GM13976 (cell line): ENCODE measurements around the gene PLA2G2F.

Source experiments
- DNase-seq: peaks from one replicate; pipeline ENCODE4 v3.0.0; 2012; ENCODE audit warnings: low spot score
- CTCF ChIP-seq: IDR thresholded peaks from 2 replicates; pipeline ENCODE4 v1.5.1; 2012; ENCODE audit warnings: borderline replicate concordance, mild to moderate bottlenecking; ENCODE audit not compliant: insufficient read depth; ENCODE audit errors: extremely low read depth, missing control alignments, control extremely low read depth
- in situ Hi-C: fragments of 300-500 bp; cut with MboI; formaldehyde crosslinking; loops from one replicate; pipeline ENCODE4 v1.12.0; 2022; ENCODE audit warnings: low sequenced_read_pairs, mixed read lengths, inconsistent platforms; ENCODE audit not compliant: unreplicated experiment

The PLA2G2F gene

GRCh38 chr1:20107351-20107750 is 31.8 kb upstream of the PLA2G2F start:
- no peak for DNase-seq
- in situ Hi-C loops: no loop called here
- TF ChIP-seq CTCF: no peak

DNA sequence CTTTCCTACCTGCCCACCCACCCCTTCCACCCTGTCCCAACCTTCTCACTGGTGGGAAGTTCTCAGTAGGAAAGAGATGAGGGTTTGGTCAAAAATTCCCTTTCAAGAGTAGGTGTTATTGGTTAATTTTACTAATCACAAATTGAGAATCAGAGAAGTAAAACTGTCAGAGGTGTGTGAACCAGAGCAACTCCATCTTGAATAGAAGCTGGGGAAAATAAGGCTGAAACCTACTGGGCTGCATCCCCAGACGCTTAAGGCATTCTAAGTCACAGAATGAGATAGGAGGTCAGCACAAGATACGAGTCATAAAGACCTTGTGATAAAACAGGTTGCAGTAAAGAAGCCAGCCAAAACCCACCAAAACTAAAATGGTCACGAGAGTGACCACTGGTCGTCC is 31.3 kb upstream of the PLA2G2F start:
- DNase-seq: no peak
- in situ Hi-C loops: no loop called here
- no peak for TF ChIP-seq CTCF

- TF ChIP-seq CTCF: no peak
- in situ Hi-C loops: no loop called here
- DNase-seq: no peak
These were observed 30.6 kb upstream of the PLA2G2F start for GRCh38 chr1:20108366-20109123.

DNA sequence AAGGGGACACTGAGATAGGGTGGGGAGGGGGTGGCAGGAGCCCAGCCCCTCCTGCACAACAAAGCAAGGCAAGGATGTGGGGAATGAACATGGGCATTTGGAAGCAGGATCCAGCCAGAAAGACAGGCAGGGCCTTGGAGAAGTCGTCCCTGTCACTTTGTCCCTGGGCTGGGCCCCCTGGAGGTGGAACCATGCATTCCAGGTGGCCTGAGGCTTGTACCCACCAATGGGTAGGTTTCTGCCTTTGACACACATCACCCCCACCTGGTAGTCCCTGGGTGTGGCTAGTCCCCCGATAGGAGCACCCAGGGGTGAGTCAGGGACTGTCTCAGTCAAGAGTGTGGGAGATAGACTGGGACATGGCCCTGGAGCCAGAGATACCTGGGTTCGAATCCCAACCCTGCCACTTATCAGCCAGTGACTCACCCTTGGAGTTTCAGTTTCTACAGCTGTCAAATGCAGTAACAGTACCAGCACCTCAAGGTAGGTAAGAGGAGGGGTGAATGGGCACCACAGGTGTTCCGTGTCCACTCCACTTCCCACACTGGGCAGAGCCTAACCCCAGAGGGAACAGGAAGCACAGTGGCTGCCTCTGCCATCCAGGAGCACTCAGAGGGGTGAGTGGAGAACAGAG is 29.8 kb upstream of the PLA2G2F start:
- in situ Hi-C loops: no loop called here
- no peak for TF ChIP-seq CTCF
- DNase-seq: no peak

- no peak for DNase-seq
- in situ Hi-C loops: no loop called here
- no peak for TF ChIP-seq CTCF
These were observed 28.4 kb upstream of the PLA2G2F start for GRCh38 chr1:20110679-20111078.

- DNase-seq: no peak
- in situ Hi-C loops: no loop called here
- TF ChIP-seq CTCF: no peak
These were observed 27.7 kb upstream of the PLA2G2F start for GRCh38 chr1:20111452-20111851.
